H4 (cell line): ENCODE results near the gene UPB1. TPM values are rescaled to one million over a fixed set of nuclear protein-coding genes. Genes with fewer than 3 reads are reported as not detected.

Experiments used
- DNase-seq: peaks from one replicate; pipeline ENCODE4 v3.0.0-alpha.2; 2015; ENCODE audit warnings: low spot score
- total RNA-seq: library from RNA; depleted of rRNA; stranded (reverse); fragments of >200 nt; shearing (Covaris generic); gene quantifications from 2 replicates; pipeline ENCODE4 v1.2.3, GENCODE V29; 2014

The UPB1 gene
- total RNA-seq, 1 experiment from 2014 or later: not detected

- DNase-seq: no peak
Measured at GRCh38 chr22:24503843-24504338, 8.8 kb downstream of the UPB1 start.

GRCh38 chr22:24504540-24504939, 9.4 kb downstream of the UPB1 start:
- no peak for DNase-seq

- DNase-seq: no peak
Measured at GRCh38 chr22:24504956-24505736, 10.0 kb downstream of the UPB1 start.

GRCh38 chr22:24506802-24507438, 11.8 kb downstream of the UPB1 start:
- peak; percentile 79 for DNase-seq

- DNase-seq: no peak
Measured at GRCh38 chr22:24507716-24508115, 12.6 kb downstream of the UPB1 start.

GRCh38 chr22:24510637-24511625, 15.8 kb downstream of the UPB1 start:
- peak; percentile 47 for DNase-seq

GRCh38 chr22:24512043-24512442, 16.9 kb downstream of the UPB1 start:
- no peak for DNase-seq

- no peak for DNase-seq
Measured at GRCh38 chr22:24513378-24514240, 18.5 kb downstream of the UPB1 start.

- DNase-seq: no peak
Measured at GRCh38 chr22:24514241-24515026, 19.3 kb downstream of the UPB1 start.

- no peak for DNase-seq
Measured at GRCh38 chr22:24515027-24515338, 19.9 kb downstream of the UPB1 start.

GRCh38 chr22:24516301-24516737, 21.2 kb downstream of the UPB1 start:
- peak; percentile 34 for DNase-seq

- no peak for DNase-seq
Measured at GRCh38 chr22:24517446-24517845, 22.3 kb downstream of the UPB1 start.

- DNase-seq: no peak
Measured at GRCh38 chr22:24518228-24518627, 23.1 kb downstream of the UPB1 start.

- DNase-seq: no peak
Measured at GRCh38 chr22:24518771-24519485, 23.8 kb downstream of the UPB1 start.

GRCh38 chr22:24519496-24519895, 24.4 kb downstream of the UPB1 start:
- DNase-seq: no peak

GRCh38 chr22:24521791-24522245, 26.7 kb downstream of the UPB1 start:
- DNase-seq: peak; percentile 58

GRCh38 chr22:24523873-24524272, 28.7 kb downstream of the UPB1 start:
- DNase-seq: no peak

GRCh38 chr22:24525416-24526037, 30.4 kb downstream of the UPB1 start:
- DNase-seq: peak; percentile 49

- DNase-seq: no peak
Measured at GRCh38 chr22:24526191-24526590, 31.1 kb downstream of the UPB1 start.
